HG03064 (cell line): ENCODE data around the gene MAP4K4.
"Not testable (repeated sequence)": the region's sequence is repeated elsewhere in the genome, so short reads cannot be mapped to it uniquely, and the experiment has no call there.

ENCODE experiments used
- ATAC-seq: cut with Tn5 transposase; IDR thresholded peaks from one replicate; pipeline ENCODE4 v1.9.1; 2021; ENCODE audit warnings: low read depth; ENCODE audit not compliant: unreplicated experiment

Gene MAP4K4

DNA sequence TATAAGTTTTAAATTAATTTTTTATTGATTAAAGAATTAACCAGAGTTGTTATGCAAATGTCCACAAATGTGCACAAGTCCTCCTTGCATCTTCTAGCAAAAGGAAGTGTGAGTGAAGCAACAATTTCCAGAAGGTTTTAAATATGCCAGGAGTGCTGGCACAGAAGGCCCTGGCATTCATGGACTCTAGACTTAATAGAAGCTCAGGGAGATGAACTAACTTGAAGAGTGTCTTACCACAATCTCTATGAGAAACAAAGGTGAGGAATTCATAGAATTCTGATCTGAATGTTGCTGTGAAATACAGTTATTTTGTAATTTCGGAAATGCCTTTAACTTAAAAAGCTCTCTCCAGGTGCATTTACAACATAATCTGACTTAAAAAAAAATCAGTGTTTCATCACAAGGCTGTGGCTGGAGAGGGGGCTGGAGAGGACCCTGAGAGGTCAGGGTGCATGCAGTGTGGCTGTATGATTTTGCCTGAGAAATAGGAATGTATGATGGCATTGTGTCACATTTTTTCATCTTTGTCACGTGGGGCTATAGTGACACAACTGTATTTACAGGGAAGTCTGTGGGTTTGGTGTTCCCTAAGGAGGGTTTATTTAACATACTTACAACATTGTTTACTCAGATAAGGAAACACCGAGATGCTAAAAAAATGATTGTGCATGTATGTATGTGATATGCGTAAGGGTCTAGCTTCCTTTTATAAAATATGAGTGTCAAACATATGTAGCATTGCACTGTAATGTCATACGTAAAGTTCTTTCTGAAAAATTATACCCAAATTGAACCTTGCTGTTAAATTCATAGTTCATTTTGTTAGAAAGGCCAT, 66.2 kb downstream of the MAP4K4 start:
- ATAC-seq: no peak

DNA sequence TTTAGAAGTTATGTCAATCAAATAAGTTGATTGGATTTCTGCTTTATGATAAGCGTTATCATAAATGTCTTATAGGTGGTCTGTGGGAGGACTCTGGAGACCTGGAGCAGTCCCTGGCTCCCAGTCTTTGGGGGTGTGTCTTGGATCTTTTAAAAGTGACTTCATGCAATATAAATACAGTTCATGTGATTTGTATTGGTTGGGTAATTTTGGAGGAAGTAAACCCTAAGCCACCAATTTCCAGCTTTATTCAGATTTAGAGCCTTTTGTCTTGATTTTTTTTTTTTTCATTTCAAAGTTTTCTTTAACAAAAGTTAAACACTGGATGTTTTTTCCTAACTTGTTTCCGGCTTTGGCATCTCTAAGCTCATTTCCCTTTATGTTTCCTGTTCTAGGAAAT, 68.8 kb downstream of the MAP4K4 start:
- ATAC-seq: no peak

DNA sequence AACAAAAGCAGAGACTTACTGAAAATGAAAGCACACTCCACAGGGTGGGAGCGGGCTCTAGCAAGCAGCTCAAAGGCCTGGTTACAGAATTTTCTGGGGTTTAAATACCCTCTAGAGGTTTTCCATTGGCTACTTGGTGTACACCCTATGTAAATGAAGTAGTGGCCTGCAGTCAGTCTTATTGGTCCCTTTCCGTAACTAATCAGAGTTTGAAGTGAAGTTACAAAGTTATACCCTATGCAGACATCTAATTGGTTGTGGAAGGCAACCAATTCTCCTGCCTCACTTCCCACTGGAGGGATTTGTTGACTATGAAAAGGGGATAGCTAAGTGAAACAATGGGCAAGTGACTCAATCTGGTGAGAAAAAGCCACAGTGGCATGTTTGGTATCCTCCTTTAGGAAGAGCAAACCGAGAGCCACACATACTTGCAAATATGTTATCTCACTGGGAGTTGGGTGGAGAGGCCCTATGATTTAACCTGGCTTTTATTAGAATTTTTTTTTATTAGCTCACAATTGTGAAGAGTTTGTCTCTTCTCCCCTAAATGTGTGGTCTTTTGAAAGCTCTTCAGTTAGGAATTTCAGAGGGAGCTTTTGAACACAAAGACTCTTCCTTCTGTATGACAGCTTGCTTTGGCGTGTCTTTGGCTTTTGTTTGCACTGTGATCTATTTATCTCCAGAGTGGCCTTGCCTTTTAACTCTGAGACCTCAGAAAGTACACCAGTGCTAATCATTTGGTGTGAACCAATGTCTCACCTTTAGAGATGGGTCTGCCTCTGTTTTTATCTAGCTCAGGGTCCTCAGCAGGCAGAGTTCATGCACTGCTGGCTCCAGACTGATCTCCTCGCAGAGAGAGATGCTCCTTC, 69.6 kb downstream of the MAP4K4 start:
- no peak for ATAC-seq

DNA sequence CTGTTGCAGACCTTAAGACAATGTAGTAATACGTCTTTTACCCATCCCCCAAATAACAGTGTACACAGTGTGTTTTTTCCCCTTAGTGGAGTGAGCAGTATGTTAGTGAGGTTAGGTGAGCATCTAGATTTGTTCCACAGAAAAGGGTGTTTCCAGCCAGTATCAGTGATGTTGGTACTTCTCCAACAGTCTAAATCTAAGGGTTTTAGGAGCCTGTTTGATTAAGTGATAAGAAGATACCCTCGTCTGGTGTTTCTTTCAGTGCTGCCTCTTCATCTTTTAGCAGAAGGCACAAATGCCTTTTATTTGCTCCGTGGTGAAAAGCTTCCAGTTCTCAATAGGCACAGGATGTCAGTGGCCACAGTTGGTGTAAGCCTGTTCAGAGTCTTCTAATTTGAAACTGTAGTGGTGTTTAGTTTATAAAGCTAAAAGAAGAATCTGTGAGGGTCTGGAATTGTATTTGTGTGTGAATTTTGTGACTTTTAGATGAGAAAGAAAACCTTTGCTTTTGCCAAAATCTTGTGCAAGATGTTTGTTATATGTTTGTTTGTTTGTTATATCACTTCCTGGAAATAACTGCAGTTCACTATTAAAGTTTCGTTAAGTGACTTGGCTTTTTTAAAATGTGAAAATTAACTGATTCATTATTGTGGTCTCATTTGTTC, 71.2 kb downstream of the MAP4K4 start:
- no peak for ATAC-seq

DNA sequence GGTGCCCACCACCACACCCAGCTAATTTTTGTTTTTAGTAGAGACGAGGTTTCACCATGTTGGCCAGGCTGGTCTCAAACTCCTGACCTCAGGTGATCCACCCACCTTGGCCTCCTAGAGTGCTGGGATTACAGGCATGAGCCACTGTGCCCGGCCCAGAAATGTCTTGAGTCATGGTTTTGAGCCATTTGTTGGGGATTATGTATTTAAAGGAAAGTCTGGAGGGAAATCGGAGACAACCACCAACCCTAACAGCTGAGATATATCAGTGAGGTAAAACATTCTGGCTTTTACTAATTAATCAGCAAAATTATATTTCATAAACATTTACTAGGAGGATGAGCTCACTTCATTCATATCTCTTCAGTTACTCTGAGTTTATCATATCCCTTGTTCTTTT, 72.2 kb downstream of the MAP4K4 start:
- not testable (repeated sequence) for ATAC-seq

DNA sequence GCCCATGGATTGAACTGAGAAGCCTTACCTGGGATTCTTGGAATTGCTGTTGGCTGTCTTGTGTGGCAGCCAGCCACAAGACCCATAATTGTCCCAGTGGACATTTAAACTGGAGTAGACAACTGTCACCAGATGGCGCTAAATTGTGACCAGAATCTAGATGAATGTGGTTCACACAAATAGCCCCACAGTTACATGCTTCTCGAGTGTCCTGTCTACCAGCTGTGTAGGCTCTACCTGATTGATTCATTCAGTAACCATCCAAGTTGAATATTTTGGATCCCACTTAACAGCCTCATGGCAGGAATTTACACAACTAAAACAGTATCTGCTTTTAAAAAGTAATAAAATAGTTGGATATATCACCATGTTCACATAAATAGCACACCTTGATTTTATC, 73.2 kb downstream of the MAP4K4 start:
- ATAC-seq: no peak

DNA sequence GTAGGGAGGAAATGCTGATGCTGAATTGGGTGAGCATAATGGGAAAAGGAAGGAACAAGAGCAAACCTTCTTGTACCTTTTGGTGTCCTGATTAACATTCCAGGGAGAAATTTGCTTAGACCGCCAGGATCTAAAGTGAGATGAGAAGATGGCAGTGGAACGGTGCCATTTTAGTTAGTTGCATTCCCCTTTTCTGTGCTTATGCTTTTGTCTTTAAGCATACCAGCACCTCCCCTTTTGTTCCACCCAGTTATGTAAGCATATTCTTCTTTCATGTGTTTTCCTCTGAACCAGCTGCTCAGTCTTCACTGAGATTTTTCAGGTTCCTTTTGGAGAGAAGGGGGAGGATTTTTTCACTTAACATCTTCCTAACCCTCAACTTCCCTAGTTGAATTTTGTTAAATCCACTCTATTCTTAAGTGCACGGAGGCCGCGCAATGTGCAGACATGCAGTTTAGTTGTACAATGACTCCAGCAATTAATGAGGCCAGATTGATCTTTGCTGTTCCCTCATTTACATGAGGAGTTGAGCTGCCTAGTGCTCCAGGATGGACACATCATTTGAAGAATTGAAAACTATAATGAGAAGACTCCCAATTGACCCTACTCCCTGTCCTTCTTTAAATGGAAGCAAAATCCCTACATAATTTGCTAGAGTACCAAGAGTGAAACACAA, 73.9 kb downstream of the MAP4K4 start:
- no peak for ATAC-seq

DNA sequence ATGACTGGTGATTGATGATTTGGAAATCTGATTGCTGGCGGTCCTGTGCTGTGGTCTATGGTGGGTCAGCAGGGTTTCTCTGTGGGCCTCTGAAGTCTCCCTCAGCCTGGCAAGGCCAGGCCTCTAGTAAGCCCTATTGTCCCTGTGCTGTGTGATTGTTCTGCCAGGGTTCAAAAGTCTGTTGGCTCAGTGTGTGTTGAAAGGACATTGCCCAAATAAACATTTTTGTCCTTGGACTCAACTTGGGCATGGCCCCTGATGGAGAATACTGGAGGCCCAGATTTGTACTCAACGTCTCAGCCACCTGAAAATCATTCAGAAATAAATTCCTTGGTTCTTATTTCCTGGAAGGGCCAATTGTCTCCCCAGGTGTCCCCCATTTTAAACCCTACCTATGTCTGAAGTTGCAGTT, 74.4 kb downstream of the MAP4K4 start:
- no peak for ATAC-seq

DNA sequence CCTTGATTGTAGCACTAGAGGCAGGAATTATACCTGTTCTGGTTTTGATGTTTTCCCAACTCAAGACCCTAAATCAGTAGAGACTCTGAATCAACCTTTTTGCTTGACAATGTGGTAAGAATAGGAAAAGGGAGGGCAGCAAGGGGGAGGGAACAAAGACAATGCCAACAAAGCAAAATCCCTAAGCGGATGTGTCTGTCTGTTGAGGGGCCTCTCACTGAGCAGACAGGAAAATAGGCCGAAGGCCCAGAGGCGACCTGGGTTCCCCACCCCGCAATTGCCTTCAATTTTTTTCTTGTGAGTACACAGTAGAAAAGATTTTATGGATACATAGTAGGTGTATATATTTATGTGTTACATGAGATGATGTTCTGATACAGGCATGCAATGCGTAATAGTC, 75.6 kb downstream of the MAP4K4 start:
- ATAC-seq: no peak

DNA sequence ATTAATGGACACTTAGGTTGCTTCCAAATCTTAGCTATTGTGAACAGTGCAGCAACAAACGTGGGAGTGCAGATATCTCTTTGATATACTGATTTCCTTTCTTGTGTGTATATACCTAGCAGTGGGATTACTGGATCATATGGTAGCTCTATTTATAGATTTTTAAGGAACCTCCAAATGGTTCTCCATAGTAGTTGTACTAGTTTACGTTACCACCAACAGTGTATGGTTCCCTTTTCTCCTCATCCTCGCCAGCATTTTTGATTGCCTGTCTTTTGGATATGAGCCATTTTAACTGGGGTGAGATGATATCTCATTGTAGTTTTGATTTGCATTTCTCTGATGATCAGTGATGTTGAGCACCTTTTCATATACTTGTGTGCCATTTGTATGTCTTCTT, 76.5 kb downstream of the MAP4K4 start:
- not testable (repeated sequence) for ATAC-seq

DNA sequence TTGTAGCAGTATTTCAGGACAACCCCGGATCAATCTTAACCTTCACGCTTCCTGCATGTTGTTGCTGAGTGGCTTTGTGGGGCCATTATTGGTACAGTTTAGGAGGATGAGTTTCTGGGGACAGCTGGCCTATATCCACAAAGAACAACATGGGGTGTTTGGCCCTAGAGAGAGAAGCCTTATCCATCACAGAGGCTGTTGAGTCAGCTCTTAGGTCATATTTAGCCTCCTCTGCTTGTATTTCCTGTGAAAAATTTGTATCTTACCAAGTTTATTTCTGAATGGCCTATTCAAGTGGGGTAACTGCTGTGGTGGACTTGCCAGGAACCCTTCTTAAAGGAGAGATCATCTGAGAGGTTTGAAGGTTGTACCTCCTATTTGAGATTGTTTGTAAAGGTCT, 77.6 kb downstream of the MAP4K4 start:
- ATAC-seq: no peak

DNA sequence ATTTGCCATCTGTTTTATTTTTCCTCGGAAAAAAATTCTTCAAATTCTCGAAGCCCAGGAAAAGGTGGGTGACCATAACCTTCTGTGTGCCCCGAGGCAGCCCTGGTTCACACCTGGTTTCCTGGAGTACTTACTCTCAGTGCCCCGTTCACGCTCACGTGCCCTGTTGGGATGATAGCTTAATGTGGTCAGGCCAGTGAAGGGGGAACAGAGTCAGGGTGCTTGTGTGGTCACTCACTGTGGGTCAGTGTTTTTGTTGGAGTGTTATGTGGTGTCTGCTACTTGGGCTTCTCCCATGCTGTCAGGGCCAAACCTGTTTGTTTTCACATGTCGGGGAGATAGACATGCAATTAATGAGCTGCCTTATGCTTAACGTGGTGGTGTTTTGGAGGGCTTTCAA, 78.1 kb downstream of the MAP4K4 start:
- no peak for ATAC-seq

DNA sequence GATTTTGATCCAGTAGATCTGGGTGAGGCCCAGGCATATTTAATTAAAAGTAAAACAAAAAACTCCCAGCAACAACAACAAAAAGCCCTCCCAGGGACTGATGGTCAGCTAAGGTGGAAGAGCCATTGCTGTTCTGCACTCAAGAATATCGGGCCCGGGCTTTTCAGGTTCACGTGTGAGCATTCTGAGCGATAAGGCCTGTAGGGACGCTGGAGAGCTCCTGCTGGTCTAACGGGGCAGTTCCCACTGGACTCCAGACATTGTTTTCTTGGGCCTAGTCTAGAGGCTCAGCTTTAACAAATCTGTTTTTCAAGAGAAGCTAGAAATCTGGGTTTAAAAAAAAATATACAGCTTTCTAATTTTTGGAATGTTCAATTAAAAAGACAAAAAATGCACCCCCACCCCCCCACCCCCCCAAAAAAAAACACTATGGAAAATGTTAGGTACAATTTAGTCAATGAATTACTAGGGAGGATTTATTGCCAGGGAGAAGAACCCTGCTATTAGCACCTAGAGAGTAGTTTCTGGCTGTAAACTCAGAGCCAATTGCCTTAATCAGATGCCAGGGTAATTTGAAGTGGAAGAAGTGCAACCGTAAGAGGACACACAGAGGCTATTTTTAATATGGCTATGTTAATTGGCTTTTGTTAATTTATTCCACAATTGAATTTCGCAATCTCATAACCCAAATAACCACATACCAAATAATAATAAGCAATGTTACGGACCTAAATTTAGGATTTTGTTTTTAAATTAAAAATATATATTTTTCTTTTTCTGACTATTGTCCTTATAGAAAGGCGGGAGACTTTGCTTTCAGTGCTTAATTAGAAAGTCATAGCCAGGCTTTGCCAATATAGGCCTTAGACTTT, 78.9 kb downstream of the MAP4K4 start:
- ATAC-seq: no peak

DNA sequence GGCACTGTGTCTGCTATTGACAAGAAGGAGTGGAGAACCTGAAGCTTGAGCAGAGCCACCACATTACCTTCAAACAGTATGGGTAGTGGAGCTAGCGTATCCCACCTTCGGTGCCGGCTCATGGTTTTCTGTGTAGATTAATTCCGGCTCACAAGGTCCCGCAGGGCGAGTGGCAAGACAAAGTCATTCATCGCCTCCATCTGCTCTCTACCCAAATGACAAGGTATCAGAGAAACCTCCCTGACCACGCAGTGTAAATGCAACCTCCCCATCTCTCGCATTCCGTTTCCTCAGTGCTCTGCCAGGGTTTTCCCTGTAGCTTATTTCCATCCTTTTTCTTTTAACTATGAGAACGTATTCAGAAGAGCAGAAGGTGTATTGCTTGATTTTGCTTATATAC, 79.8 kb downstream of the MAP4K4 start:
- no peak for ATAC-seq

DNA sequence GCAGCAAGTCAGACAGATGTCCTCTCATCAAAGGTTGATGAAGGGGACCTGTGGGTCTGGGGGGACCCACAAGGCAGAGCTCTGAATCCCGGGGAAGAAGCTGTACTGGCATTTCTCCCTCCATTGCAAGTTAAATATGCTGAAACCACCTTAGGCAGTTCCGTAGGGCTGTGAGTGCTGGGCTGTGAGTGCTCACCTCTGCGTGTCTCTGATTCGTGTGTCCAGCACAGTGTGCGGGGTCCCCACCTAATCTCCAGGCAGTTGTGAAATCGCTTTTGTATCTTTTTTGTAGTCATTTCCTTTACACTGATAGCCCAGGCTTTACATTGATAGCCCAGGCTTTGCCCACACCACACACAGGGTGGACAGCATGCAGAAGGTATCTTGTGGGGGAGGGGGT, 80.6 kb downstream of the MAP4K4 start:
- ATAC-seq: no peak

DNA sequence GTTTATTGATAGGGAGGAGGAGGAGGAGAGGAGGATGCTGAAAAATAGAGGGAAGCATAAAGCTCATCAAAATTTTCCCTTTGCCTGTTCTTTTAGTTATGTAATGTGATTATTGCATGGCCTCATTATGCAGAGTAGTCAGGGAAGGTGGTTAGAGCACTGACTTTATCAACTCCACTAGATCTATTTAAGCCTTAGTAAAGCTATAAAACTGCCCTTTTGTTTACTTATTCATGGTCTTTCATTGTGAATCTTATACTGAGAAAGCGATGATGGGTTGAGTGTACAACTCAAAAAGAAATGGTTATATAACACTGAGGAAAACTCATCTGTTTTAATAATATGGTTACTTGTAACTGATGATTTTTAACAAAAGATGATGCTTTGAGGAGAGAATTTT, 81.7 kb downstream of the MAP4K4 start:
- ATAC-seq: no peak

DNA sequence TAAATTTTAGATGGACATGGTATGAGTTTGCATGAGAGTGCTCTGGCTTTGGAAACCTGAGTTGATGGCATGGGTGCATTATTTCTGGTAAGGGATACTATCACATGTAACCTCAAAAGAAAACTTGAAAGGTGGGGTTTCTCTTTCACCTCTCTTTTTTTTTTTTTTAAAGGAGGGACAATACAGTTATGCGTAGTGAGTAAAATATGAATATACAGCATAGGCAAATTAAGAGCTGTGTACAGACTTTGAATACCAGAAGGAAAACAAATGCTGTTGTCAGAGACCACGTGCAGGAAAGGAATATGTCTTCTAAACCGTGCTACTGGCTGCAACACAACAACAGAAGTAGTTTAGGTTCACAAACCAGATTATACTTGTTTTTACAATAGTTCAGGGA, 82.1 kb downstream of the MAP4K4 start:
- ATAC-seq: no peak

DNA sequence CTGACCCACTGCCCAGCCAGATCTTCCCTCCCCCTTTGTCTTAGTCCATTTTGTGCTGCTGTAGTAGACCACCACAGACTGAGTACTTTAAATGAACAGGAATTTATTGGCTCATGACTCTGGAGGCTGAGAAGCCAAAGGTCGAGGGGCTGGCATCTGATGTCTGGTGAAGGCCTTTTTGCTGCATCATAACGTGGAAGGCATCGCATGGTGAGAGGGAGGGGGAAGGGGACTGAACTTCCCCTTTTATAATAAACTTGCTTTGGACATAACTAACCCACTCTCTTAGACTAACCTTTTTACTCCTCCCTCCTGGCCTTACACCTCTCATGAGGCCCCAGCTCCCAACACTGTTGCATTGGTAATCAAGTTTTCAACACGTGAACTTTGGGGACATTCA, 83.8 kb downstream of the MAP4K4 start:
- no peak for ATAC-seq

DNA sequence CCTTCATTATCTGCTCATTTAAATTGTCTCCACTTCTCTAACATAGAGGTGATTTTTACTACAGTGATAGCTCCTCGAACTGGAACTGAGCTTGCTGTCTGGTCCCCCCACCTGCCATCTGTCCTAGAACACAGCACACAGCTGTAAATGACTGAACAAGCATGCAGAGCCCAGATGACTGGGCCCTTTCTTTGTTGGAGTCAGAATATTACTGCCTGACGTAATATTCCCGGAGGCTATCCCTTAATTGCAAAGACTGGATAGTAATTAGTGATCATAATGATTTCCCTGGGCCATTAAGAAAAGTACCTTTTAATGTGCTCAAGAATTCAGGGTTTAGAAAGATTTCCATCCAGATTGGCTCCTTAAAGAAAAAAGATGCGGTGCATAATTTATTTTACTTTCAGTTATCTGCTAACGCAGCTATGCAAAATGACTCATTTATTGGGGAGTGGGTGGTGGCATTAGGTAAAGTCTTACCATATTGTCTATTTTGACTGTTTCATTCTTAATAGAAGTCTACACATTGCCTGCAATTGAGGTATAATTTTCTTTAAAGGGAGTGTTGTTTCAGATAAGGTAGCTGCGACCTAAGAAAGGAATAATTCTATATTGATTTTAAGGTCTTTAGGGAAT, 84.4 kb downstream of the MAP4K4 start:
- no peak for ATAC-seq
